H9 (cell line): ENCODE data around the gene ALG14. TPM values are rescaled to one million over a fixed set of nuclear protein-coding genes. Genes with fewer than 3 reads are reported as not detected.

Experiments
- DNase-seq: peaks from one replicate; pipeline ENCODE4 v3.0.0-alpha.2; 2017
- H2AFZ ChIP-seq: one replicate; pipeline ENCODE4 v1.6.1; 2013; ENCODE audit warnings: mild to moderate bottlenecking, low read length, control low read depth, moderate library complexity
- H2AK5ac ChIP-seq: 2 replicates; pipeline ENCODE4 v1.6.1; 2013; ENCODE audit warnings: low read length, control low read depth, mixed read lengths; ENCODE audit not compliant: insufficient read length
- H2BK120ac ChIP-seq: one replicate; pipeline ENCODE4 v1.6.1; 2013; ENCODE audit warnings: low read depth, mild to moderate bottlenecking, low read length, control low read depth, inconsistent platforms; ENCODE audit not compliant: poor library complexity, severe bottlenecking
- H2BK12ac ChIP-seq: 2 replicates; pipeline ENCODE4 v1.6.1; 2013; ENCODE audit warnings: low read length, control low read depth, mixed read lengths, low read depth; ENCODE audit not compliant: insufficient read length
- H2BK15ac ChIP-seq: 2 replicates; pipeline ENCODE4 v1.6.1; 2013; ENCODE audit warnings: low read depth, low read length, control low read depth
- H2BK20ac ChIP-seq: one replicate; pipeline ENCODE4 v1.6.1; 2013; ENCODE audit warnings: low read depth, mild to moderate bottlenecking, low read length, control low read depth, inconsistent platforms; ENCODE audit not compliant: poor library complexity, severe bottlenecking
- H2BK5ac ChIP-seq: 2 replicates; pipeline ENCODE4 v1.6.1; 2013; ENCODE audit warnings: low read length, control low read depth, mixed read lengths; ENCODE audit not compliant: insufficient read length
- H3K14ac ChIP-seq: 2 replicates; pipeline ENCODE4 v1.6.1; 2013; ENCODE audit warnings: low read length, control low read depth; ENCODE audit not compliant: insufficient read depth
- H3K18ac ChIP-seq: 2 replicates; pipeline ENCODE4 v1.6.1; 2013; ENCODE audit warnings: low read depth, mild to moderate bottlenecking, mixed read lengths, low read length, control low read depth; ENCODE audit not compliant: insufficient read length
- H3K23ac ChIP-seq: 2 replicates; pipeline ENCODE4 v1.6.1; 2013; ENCODE audit warnings: low read length, control low read depth, mixed read lengths, low read depth; ENCODE audit not compliant: insufficient read length
- H3K23me2 ChIP-seq: 2 replicates; pipeline ENCODE4 v1.6.1; 2013; ENCODE audit warnings: low read depth, mild to moderate bottlenecking, mixed read lengths, low read length, control low read depth; ENCODE audit not compliant: insufficient read length, poor library complexity, severe bottlenecking
- H3K27ac ChIP-seq: 2 replicates; pipeline ENCODE4 v1.5.1; 2013; ENCODE audit warnings: low read length, control low read depth, mixed read lengths, low read depth; ENCODE audit not compliant: insufficient read length
- H3K27me3 ChIP-seq: 2 replicates; pipeline ENCODE4 v1.6.1; 2013; ENCODE audit warnings: low read length, control low read depth, inconsistent platforms; ENCODE audit not compliant: insufficient read depth
- H3K4ac ChIP-seq: 2 replicates; pipeline ENCODE4 v1.6.1; 2013; ENCODE audit warnings: low read depth, mild to moderate bottlenecking, control low read depth, inconsistent platforms, low read length, moderate library complexity
- H3K4me1 ChIP-seq: 2 replicates; pipeline ENCODE4 v1.6.1; 2013; ENCODE audit warnings: low read length, control low read depth, inconsistent platforms; ENCODE audit not compliant: insufficient read depth
- H3K4me2 ChIP-seq: 2 replicates; pipeline ENCODE4 v1.6.1; 2013; ENCODE audit warnings: low read length, control low read depth, mixed read lengths; ENCODE audit not compliant: insufficient read length, insufficient read depth
- H3K56ac ChIP-seq: 2 replicates; pipeline ENCODE4 v1.6.1; 2013; ENCODE audit warnings: low read depth, mild to moderate bottlenecking, mixed read lengths, low read length, control low read depth; ENCODE audit not compliant: insufficient read length
- H3K79me1 ChIP-seq: 2 replicates; pipeline ENCODE4 v1.6.1; 2013; ENCODE audit warnings: low read depth, mild to moderate bottlenecking, moderate library complexity, low read length, control low read depth, inconsistent platforms; ENCODE audit not compliant: insufficient read depth, poor library complexity, severe bottlenecking
- H3K79me2 ChIP-seq: 2 replicates; pipeline ENCODE4 v1.6.1; 2013; ENCODE audit warnings: low read length, control low read depth, inconsistent platforms; ENCODE audit not compliant: insufficient read depth
- H3K9ac ChIP-seq: 2 replicates; pipeline ENCODE4 v1.6.1; 2013; ENCODE audit warnings: low read length, control low read depth, mixed read lengths; ENCODE audit not compliant: insufficient read length; ENCODE audit errors: extremely low read depth
- H3K9me3 ChIP-seq: one replicate; pipeline ENCODE4 v1.6.1; 2013; ENCODE audit warnings: low read depth, low read length, inconsistent platforms; ENCODE audit not compliant: control insufficient read depth
- H3T11ph ChIP-seq: one replicate; pipeline ENCODE4 v1.6.1; 2013; ENCODE audit warnings: mild to moderate bottlenecking, low read length, control low read depth, inconsistent platforms
- H4K20me1 ChIP-seq: one replicate; pipeline ENCODE4 v1.6.1; 2013; ENCODE audit not compliant: control insufficient read depth, insufficient read length, insufficient read depth
- H4K5ac ChIP-seq: 2 replicates; pipeline ENCODE4 v1.6.1; 2013; ENCODE audit warnings: low read depth, mild to moderate bottlenecking, mixed read lengths, low read length, control low read depth; ENCODE audit not compliant: insufficient read length
- H4K8ac ChIP-seq: replicated peaks from 2 replicates; pipeline ENCODE4 v1.6.1; 2013; ENCODE audit warnings: low read length, control low read depth, mixed read lengths, low read depth; ENCODE audit not compliant: insufficient read length
- H4K91ac ChIP-seq: 2 replicates; pipeline ENCODE4 v1.6.1; 2013; ENCODE audit warnings: low read depth, mild to moderate bottlenecking, moderate library complexity, mixed read lengths, low read length, control low read depth; ENCODE audit not compliant: insufficient read length
- H3K27ac Mint-ChIP-seq, 3 experiments: 2 replicates in 2 of 3; 3 replicates in 1 of 3; pipeline ENCODE4 v1.8.0; 2020 to 2021; ENCODE audit warnings: mixed read lengths in 3 of 3, mild to moderate bottlenecking in 1 of 3, moderate library complexity in 1 of 3
- H3K27me3 Mint-ChIP-seq: 2 replicates; pipeline ENCODE4 v1.8.0; 2021; ENCODE audit warnings: low read depth, mild to moderate bottlenecking, moderate library complexity, mixed read lengths
- H3K36me3 Mint-ChIP-seq, 3 experiments: 2 replicates in 2 of 3; 3 replicates in 1 of 3; pipeline ENCODE4 v1.8.0; 2020 to 2021; ENCODE audit warnings: low read depth in 3 of 3, mixed read lengths in 3 of 3; ENCODE audit not compliant: insufficient read depth in 1 of 3
- H3K4me1 Mint-ChIP-seq, 2 experiments: 2 replicates each; pipeline ENCODE4 v1.8.0; 2020; ENCODE audit warnings: mixed read lengths in 2 of 2
- H3K4me3 Mint-ChIP-seq, 2 experiments: 2 replicates in 1 of 2; 3 replicates in 1 of 2; pipeline ENCODE4 v1.8.0; 2020 to 2021; ENCODE audit warnings: mild to moderate bottlenecking in 2 of 2, mixed read lengths in 2 of 2, moderate library complexity in 1 of 2
- H3K9me3 Mint-ChIP-seq, 2 experiments: 2 replicates in 1 of 2; 3 replicates in 1 of 2; pipeline ENCODE4 v1.8.0; 2020; ENCODE audit warnings: mild to moderate bottlenecking in 2 of 2, mixed read lengths in 2 of 2, moderate library complexity in 1 of 2
- WGBS: extraction: QIAGEN DNeasy Blood & Tissue Kit; methylation state at CpG from one replicate; pipeline ENCODE4 v1.1.7; 2013; ENCODE audit warnings: missing lambda C conversion rate, low lambda C conversion rate, mixed read lengths; ENCODE audit not compliant: insufficient read length; ENCODE audit errors: extremely low coverage; 5-methylcytosine and 5-hydroxymethylcytosine counted together
- total RNA-seq: library from RNA; stranded (reverse); gene quantifications from 2 replicates; pipeline ENCODE4 v1.2.1, GENCODE V29; 2021
- TF ChIP-seq, protein P1 (sequence below): fragments of 200-600 bp; sonication (generic); conservative IDR thresholded peaks from 3 replicates; pipeline ENCODE4 v1.8.0; 2021; ENCODE audit warnings: antibody characterized with exemption, mild to moderate bottlenecking

The ALG14 gene
- total RNA-seq, 1 experiment from 2014 or later = 2.5 TPM

DNA sequence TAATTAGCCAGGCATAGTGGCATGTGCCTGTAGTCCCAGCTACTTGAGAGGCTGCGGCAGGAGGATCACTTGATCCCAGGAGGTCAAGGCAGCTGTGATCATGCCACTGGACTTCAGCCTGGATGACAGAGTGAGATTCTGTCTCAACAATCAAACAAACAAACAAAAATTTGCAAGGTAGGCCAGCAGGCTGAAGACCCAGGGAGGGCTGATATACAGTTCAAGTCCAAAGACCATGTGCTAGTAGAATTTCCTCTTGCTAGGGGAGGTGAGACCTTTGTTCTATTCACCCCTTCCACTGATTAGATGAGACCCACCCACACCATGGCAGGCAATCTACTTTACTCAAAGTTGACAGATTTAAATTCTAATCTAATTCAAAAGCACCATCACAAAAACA is 114.7 kb downstream of the ALG14 start:
- H4K20me1 ChIP-seq = peaks cover 2% of the 10 kb centered on the region
- TF ChIP-seq, protein P1, sequence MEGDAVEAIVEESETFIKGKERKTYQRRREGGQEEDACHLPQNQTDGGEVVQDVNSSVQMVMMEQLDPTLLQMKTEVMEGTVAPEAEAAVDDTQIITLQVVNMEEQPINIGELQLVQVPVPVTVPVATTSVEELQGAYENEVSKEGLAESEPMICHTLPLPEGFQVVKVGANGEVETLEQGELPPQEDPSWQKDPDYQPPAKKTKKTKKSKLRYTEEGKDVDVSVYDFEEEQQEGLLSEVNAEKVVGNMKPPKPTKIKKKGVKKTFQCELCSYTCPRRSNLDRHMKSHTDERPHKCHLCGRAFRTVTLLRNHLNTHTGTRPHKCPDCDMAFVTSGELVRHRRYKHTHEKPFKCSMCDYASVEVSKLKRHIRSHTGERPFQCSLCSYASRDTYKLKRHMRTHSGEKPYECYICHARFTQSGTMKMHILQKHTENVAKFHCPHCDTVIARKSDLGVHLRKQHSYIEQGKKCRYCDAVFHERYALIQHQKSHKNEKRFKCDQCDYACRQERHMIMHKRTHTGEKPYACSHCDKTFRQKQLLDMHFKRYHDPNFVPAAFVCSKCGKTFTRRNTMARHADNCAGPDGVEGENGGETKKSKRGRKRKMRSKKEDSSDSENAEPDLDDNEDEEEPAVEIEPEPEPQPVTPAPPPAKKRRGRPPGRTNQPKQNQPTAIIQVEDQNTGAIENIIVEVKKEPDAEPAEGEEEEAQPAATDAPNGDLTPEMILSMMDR = no peak
- H3K9ac ChIP-seq = no peak overlapping the region
- no peak overlapping the region for H4K8ac ChIP-seq
- no peaks in the 10 kb centered on the region for H3K79me1 ChIP-seq
- H2BK120ac ChIP-seq = no peak overlapping the region
- H3K4me1 ChIP-seq = peaks cover 3% of the 10 kb centered on the region; the same call in 1 of the 2 replicates
- no peak overlapping the region for H3K56ac ChIP-seq
- no peak overlapping the region for H3K14ac ChIP-seq
- H2AK5ac ChIP-seq = no peak overlapping the region
- H2BK20ac ChIP-seq = no peak overlapping the region
- peaks cover 14 to 16% of the 10 kb centered on the region in 2 experiments for H3K4me1 Mint-ChIP-seq
- no peak overlapping the region for H3K27ac Mint-ChIP-seq
- no peaks in the 10 kb centered on the region for H3K23me2 ChIP-seq
- no peaks in the 10 kb centered on the region for H3K27me3 Mint-ChIP-seq
- H3K27ac ChIP-seq = no peak overlapping the region
- no CpG with 5 or more reads among the region's 1 CpG for WGBS
- no peaks in the 10 kb centered on the region; a peak in 1 of 7 replicates for H3K36me3 Mint-ChIP-seq
- no peak overlapping the region for H3K23ac ChIP-seq
- no peak overlapping the region for H2AFZ ChIP-seq
- H2BK15ac ChIP-seq = no peak overlapping the region
- H4K91ac ChIP-seq = no peak overlapping the region
- no peak overlapping the region for H3K4me3 Mint-ChIP-seq
- no peak overlapping the region for H4K5ac ChIP-seq
- no peaks in the 10 kb centered on the region for H3K27me3 ChIP-seq
- H3K9me3 Mint-ChIP-seq = no peaks in the 10 kb centered on the region
- DNase-seq = no peak
- H3K79me2 ChIP-seq = no peaks in the 10 kb centered on the region
- no peak overlapping the region for H3T11ph ChIP-seq
- H3K4ac ChIP-seq = no peak overlapping the region
- H3K4me2 ChIP-seq = no peak overlapping the region
- no peak overlapping the region for H2BK5ac ChIP-seq
- no peak overlapping the region for H2BK12ac ChIP-seq
- H3K9me3 ChIP-seq = no peaks in the 10 kb centered on the region
- no peak overlapping the region for H3K18ac ChIP-seq
